Tongue (tissue), 2 donors: ENCODE results near the gene NOXA1. TPM values are rescaled to one million over a fixed set of nuclear protein-coding genes. Genes with fewer than 3 reads are reported as not detected.
"Not testable (repeated sequence)": the region's sequence is repeated elsewhere in the genome, so short reads cannot be mapped to it uniquely, and the experiment has no call there.

Experiments used
- DNase-seq: peaks from one replicate; pipeline ENCODE4 v3.0.0-alpha.2; 2015
- total RNA-seq: library from RNA; depleted of rRNA; stranded (reverse); fragments of >200 nt; gene quantifications from one replicate; pipeline ENCODE4 v1.2.3, GENCODE V29; 2014

The NOXA1 gene
- total RNA-seq, 1 donor from 2014 or later: 1.2 TPM

GRCh38 chr9:137406085-137406760 is 17.0 kb upstream of the NOXA1 start:
- DNase-seq: no peak

DNA sequence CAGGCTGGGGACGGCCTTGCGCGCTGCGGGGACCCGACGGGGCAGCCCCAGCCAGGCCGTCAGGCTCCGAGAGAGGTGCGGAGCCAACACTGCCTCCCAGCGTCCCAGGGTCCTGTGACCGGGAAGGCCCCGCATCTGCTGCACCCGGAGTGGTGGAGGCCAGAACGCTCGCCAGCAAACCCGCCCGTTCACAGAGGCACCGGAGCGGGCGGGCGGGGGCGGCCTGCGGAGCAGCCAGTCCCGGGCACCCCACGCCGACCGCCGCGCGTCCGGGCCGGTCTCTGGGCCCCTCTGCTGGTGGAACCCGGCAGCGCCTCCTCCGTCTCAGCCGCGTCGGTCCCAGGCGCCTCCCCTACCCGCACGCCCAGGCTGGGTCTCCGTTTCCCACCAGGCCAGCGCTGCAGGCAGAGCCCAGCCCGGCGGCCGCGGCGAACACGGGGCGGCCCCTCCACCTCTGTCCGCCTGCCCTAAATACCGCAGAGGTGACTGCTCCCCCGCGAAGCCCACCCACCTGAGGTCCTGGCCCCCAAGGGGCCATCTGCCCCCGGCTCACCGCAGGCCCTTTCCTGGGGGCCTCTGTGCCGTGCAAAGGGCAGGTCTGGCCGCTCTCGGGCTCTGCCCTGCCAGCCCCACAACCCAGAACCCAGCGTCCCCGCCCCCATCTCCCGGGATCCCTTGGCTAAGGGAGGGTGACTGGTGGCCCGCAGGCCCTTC is 16.2 kb upstream of the NOXA1 start:
- peak; percentile 81 for DNase-seq

DNA sequence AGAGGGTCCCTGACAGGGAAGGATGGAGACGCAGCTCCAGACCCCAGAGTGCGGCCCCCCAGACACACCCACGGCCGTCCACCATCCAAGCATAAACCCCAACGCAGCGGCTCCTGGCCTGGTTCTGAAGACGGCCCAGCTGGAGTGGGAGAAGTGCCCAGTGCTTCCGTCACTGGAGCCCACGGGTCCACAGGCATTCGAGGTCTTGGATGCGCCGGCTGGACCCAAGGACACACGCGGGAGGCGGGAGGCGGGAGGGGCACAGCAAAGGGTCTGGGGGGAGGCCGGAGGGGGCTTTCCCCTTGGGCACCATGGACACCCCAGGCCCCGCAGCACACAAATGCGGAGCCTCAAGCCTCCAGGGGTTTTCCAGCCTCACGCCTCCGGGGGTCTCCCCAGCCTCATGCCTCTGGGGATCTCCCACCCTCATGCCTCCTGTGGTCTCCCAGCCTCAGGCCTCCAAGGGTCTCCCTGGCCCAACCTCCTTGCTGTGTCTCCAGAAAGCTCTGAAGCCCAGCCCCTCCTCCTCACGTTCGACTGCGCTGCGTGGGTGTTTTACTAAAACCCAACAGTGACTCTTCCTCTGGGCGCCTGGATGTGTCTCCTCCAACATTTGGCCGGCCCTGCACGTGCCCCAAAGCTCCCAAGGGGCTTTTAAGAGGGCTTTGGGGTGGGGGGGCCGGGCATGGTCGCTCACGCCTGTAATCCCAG is 15.4 kb upstream of the NOXA1 start:
- DNase-seq: no peak

- DNase-seq: no peak
These were observed 14.4 kb upstream of the NOXA1 start for GRCh38 chr9:137408651-137409405.

DNA sequence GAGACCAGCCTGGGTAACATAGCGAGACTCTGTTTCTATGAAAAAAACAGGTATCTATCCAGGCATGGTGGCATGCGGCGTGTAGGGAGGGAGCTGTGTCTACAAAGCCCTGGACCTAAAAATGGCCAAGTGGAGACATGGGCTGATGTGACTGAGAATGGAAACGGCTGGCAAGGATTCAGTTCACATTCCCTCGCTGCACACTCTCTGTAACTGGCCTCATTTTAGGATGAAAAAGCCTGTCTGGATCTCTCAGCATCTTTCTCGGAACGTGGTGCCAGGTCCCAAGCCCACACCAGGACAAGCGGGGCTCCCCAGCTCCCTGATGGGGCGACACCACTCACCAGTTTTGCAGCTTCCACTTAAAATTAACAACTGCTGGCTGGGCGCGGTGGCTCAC is 13.7 kb upstream of the NOXA1 start:
- no peak for DNase-seq

GRCh38 chr9:137410236-137410890 is 12.8 kb upstream of the NOXA1 start:
- DNase-seq: not testable (repeated sequence)

DNA sequence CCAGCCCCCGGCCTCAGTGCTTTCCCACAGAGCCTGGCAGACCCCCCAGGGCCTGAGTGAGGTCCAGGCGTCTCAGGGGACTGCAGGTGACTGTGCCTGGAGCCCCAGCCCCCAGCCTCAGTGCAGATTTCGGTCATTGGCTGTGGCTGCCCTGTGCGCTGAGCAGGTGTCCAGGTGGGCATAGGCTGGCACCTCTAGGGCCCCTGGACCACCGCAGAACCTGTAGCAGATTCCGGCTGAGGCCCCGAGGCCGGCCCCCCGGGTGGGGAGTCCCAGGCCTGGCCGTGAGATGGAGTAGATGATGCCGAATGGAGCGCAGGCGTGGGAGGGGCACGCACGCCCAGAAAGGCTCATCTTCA is 12.3 kb upstream of the NOXA1 start:
- DNase-seq: no peak

DNA sequence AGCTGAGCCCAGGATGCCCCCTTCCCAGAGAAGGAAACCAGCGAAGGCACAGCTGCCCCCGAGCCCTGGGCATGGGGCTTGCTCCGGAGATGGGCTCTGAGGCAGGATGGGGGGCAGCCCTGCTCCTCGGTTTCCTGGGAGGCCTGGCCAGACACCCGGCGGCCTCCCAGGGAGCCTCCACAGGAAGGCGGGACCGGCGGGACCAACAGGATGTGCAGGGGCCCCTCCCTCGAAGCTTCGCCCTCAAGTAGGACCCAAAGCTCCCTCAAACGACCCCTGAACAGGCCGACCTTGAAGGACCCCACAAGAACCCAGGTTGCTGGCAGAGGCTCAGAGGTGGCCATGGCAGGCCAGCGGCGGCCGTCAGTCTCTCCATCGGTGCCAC is 11.9 kb upstream of the NOXA1 start:
- DNase-seq: no peak

- no peak for DNase-seq
These were observed 11.4 kb upstream of the NOXA1 start for GRCh38 chr9:137411645-137412380.

DNA sequence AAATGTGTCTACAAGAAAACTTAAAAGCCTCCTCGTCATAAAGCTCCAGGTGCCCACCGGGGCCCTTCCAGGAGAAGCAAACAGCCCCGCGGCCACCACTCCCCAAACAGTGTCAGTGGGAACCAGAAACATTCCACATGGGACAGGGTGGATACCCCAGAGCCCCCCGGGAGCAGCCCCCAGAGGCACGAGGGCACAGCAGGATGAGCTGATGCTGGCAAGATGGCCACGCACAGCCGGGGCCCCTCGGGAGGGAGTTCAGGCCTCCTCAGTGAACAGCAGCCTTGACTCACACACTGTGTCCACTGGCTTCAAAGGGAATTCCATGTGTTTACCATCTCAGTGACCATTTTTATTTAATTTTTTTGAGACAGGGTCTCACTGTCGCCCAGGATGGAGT is 10.8 kb upstream of the NOXA1 start:
- no peak for DNase-seq

DNA sequence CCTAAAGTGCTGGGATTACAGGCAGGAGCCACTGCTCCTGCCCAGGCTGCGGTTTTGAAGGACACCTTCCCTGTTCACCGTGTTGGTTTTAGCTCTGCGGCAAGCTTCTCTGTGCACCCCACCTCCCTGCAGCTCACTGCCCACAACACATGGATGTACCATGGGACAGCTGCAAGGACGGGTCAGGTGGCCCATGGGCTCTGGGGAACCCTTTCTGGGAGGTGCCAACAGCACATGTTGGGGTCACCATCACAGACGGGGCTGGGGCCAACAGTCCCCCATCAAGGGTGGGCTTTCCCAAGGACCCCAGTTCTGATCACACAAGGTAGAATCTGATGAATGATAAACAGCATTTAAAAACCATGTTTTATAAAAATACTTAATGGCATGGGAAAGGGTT is 7.7 kb upstream of the NOXA1 start:
- no peak for DNase-seq

DNA sequence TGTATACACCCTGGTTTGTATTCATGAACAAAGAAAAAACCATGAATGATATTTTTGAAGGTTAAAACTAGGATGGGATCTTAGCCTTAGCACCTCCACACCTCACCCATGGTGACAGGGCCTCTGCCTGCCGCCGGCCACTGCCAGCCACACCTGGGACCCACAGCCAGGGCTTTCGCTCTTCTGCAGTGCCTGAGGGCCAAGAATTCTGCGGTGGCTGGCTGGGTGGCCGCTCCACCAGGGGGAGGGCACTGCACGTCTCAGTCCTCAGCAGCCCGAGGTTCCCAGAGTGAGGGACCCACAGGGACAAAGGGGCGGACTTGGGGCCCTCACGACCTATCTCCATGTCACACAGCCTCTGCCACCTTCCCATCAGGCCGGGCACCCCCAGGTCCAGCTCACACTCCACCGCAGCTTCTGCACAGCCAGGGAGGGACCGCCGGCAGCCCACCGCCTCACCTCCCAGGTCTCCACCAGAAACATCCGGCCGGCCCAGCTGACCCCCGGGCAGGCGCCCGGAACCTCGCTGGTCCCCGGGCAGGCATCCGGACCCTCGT is 7.1 kb upstream of the NOXA1 start:
- no peak for DNase-seq

DNA sequence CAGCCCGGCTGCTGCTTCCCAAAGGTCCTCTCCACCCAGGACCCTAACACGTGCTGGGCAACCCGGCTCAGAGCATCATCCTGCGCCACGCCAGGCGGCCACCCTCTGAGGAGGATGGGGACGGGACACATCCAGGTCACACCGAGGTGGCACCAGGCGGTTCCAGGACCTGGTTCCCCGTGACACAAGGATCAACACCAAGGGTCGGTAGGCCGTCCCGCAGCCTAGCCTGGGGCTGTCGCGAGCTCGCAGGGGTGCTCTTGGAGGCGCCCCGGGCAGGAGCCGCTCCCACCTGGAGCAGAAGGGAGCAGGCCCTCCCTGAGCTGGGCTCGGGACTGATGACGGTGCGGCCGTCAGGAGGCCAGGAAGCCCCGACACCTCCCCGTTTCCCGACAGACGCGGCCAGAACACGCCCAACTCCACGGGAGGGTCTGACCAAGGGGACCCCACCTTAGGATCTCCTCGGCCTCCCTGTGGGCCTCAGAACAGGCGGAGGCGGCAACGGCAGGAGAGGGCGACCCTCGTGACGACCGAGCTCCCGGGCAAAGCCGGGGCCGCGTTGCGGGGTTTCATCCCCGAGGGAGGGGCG is 6.5 kb upstream of the NOXA1 start:
- DNase-seq: no peak

- no peak for DNase-seq
These were observed 5.8 kb upstream of the NOXA1 start for GRCh38 chr9:137417161-137418021.

DNA sequence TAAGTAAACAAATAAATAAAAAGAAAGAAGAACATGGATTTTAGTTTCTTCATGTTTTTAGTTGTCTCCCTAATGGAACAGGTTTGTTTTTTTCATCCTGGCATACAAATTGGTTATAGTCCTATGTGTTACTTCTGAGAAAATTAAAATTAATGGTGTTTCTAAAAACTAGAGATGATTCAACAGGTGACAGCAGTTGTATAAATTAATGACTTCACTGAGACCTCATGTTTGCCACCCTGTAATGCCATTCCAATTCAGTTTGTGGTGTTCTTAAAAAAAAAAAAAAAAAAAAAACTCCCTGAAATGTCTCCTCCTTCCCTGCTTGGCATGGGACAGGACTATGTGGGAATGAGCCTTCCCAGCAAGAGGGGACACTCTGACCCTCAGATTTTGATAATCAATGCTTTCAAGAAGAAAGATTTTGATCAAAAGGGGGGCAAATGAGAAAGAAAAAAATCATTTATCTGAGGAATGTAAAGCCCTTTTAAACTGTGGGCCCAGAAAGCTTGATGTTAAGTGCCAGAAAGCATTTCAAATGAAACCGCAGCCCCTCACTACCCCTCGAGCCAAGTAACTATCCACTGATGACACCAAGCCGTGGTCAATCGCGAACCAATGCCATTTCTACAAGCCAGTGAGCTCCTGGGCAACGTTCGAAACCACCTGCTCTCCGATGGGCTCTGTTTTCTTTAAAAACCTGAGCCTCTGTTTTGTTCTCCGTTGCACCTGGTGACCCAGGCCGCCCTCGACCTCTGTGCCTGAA is 1.2 kb upstream of the NOXA1 start:
- DNase-seq: no peak

DNA sequence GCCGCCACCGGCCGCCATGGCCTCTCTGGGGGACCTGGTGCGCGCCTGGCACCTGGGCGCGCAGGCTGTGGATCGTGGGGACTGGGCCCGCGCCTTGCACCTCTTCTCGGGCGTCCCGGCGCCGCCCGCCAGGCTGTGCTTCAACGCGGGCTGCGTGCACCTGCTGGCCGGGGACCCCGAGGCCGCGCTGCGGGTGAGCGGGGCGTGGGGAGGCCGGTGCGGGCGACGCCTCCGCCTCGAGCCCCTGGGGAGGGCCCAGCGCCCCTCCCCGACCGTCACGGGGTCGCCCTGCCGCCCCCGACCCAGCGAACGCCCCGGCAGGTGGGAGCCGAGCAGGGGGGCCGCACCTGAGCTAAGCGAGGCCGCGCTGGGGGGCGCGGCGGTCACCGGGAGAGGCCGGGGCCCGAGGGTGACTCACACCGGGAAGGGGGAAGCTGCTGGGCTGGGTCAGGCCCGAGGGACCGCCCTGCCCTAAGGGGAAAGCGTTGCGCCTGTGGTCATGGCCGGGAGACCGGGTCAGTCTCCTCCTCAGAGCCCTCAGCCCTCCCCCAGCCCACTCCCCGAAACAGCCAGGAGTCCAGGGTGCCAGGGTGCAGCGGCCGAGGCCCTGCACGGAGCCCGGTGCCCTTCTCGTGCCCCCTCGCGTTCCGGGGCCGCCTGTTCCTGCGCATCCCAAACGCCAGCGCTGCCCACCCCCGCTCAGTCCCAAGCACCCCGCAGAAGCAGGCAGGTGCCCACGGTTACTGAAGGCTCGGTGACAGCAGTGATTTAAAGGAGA is 510 bp downstream of the NOXA1 start:
- no peak for DNase-seq

DNA sequence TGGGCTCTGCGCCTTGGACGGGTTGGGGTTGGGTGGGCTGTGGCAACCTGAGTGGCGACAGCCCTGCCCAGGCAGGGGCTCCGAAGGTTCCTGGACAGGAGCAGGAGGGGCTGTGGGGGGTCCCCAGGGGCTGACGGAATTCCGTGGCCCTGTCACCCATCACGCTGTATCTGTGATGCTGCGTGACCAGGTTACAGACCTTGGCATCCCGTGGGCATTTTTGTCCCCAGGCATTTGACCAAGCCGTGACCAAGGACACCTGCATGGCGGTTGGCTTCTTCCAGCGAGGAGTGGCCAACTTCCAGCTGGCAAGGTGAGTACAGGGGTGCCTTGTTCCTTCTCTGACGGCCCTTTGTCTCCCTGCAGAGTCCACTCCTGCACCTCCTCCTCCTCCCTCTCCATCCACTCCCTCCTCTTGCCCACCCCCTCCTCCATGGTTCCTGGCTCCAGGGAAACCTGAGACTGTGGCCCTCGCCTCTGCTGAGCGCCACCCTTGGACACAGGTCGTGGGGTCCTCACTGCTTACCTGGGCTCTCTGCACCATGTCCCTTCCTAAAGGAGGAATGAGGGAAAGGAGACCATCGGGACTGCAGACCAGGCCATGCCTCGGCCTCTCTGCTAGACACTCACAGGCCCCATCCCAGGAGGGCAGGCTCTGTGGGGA is 3.0 kb downstream of the NOXA1 start:
- DNase-seq: no peak
